Esophagus squamous epithelium (tissue), 4 donors: ENCODE data around the gene CCDC134.

Source experiments
- CTCF ChIP-seq, 6 experiments: fragments of 450-650 bp in 4 of 6; fragments of 200-600 bp in 2 of 6; sonication (generic) in 2 of 6; IDR thresholded peaks; one replicate each; pipeline ENCODE4 v1.5.1; 2016 to 2019; ENCODE audit warnings: antibody characterized with exemption in 6 of 6, mild to moderate bottlenecking in 4 of 6, moderate library complexity in 4 of 6
- POLR2A ChIP-seq, 4 donors: fragments of 450-650 bp; IDR thresholded peaks; one replicate each; pipeline ENCODE4 v1.6.1; 2017; ENCODE audit warnings: antibody characterized with exemption in 4 of 4, mild to moderate bottlenecking in 4 of 4, moderate library complexity in 3 of 4

- TF ChIP-seq POLR2A (IDR thresholded peaks at IDR 0.05) (no peak), CTCF (IDR thresholded peaks at IDR 0.05) (no peak)
Measured at GRCh38 chr22:41752011-41752970, 48.2 kb upstream of the CCDC134 start.
